Natural killer cell (primary cell): ENCODE data around the gene WDR38. TPM values are rescaled to one million over a fixed set of nuclear protein-coding genes. Genes with fewer than 3 reads are reported as not detected.

Experiments used
- ATAC-seq, 3 donors: fragments of 150-1000 bp in 2 of 3; fragments of 200-7000 bp in 1 of 3; cut with Tn5 transposase; 1 replicate in 1 of 3; 2 replicates in 2 of 3; pipeline ENCODE4 v1.10.0; 2021; ENCODE audit warnings: mild to moderate bottlenecking in 2 of 3, moderate library complexity in 2 of 3
- DNase-seq, 2 donors: peaks; one replicate each; pipeline versions ENCODE4 v3.0.0 to v3.0.0-alpha.2; 2013 to 2021; ENCODE audit warnings: mixed read lengths in 1 of 2
- H3K27ac ChIP-seq: one replicate; pipeline ENCODE4 v1.5.1; 2013; ENCODE audit warnings: mild to moderate bottlenecking, low read length
- H3K27me3 ChIP-seq: one replicate; pipeline ENCODE4 v1.6.1; 2013; ENCODE audit warnings: low read length; ENCODE audit not compliant: control insufficient read depth, insufficient read depth
- H3K36me3 ChIP-seq: one replicate; pipeline ENCODE4 v1.6.1; 2013; ENCODE audit warnings: low read length; ENCODE audit not compliant: control insufficient read depth, insufficient read depth
- H3K4me1 ChIP-seq: one replicate; pipeline ENCODE4 v1.6.1; 2013; ENCODE audit warnings: low read length; ENCODE audit not compliant: control insufficient read depth, insufficient read depth
- H3K4me3 ChIP-seq: one replicate; pipeline ENCODE4 v1.5.1; 2013; ENCODE audit warnings: low read length
- H3K9me3 ChIP-seq: one replicate; pipeline ENCODE4 v1.6.1; 2013; ENCODE audit warnings: low read length; ENCODE audit not compliant: control insufficient read depth, insufficient read depth
- H3K27ac Mint-ChIP-seq, 2 donors: one replicate each; pipeline ENCODE4 v1.8.0; 2022; ENCODE audit warnings: mild to moderate bottlenecking in 2 of 2, mixed read lengths in 2 of 2, moderate library complexity in 1 of 2
- H3K27me3 Mint-ChIP-seq, 2 donors: one replicate each; pipeline ENCODE4 v1.8.0; 2022; ENCODE audit warnings: low read depth in 2 of 2, mixed read lengths in 2 of 2
- H3K36me3 Mint-ChIP-seq: one replicate; pipeline ENCODE4 v1.8.0; 2022; ENCODE audit warnings: mixed read lengths
- H3K4me1 Mint-ChIP-seq, 2 donors: one replicate each; pipeline ENCODE4 v1.8.0; 2022; ENCODE audit warnings: mixed read lengths in 2 of 2
- H3K4me3 Mint-ChIP-seq: one replicate; pipeline ENCODE4 v1.8.0; 2022; ENCODE audit warnings: mild to moderate bottlenecking, moderate library complexity, mixed read lengths
- H3K9me3 Mint-ChIP-seq, 2 donors: one replicate each; pipeline ENCODE4 v1.8.0; 2022; ENCODE audit warnings: mixed read lengths in 2 of 2
- CTCF ChIP-seq: fragments of 200-600 bp; IDR thresholded peaks from one replicate; pipeline ENCODE4 v1.8.0; 2022; ENCODE audit warnings: antibody characterized with exemption
- WGBS: methylation state at CpG from one replicate; pipeline ENCODE4 v1.1.7; 2013; ENCODE audit warnings: missing lambda C conversion rate; ENCODE audit not compliant: insufficient coverage; 5-methylcytosine and 5-hydroxymethylcytosine counted together
- intact Hi-C: fragments of 100-400 bp; cut with micrococcal nuclease; formaldehyde crosslinking; loops from one replicate; pipeline ENCODE4 v1.14.2; 2022
- total RNA-seq, 4 donors: library from RNA; stranded (reverse); fragments of 120-200 nt in 1 of 4; gene quantifications; one replicate each; pipeline versions ENCODE4 v1.2.3 to v1.2.4, GENCODE V29; 2013 to 2022

The WDR38 gene
- total RNA-seq, 3 donors from 2014 or later (not counting 1 experiment from before 2014, with no cell fraction given): not detected

- Mint-ChIP-seq H3K9me3 (no peaks in the 10 kb centered on the region), H3K27ac (peak overlapping the region; percentile 92 to 93), H3K27me3 (no peaks in the 10 kb centered on the region), H3K36me3 (no peaks in the 10 kb centered on the region), H3K4me3 (peak overlapping the region; percentile 94), H3K4me1 (peaks cover 27 to 41% of the 10 kb centered on the region in 2 donors)
- peak overlapping the region; percentile 72 for H3K4me3 ChIP-seq
- ATAC-seq (no peak), DNase-seq (no peak)
- H3K4me1 ChIP-seq: peaks cover 29% of the 10 kb centered on the region
- intact Hi-C loops: loop anchor here (10.0 kb wide), 2 partner anchors 284 to 384 kb away; partner anchors contain the start of genes HSPA5 and SCAI
- peak overlapping the region; percentile 87 for H3K27ac ChIP-seq
- WGBS: 15% methylated on average over 10 of the region's 12 CpGs
- H3K9me3 ChIP-seq: no peaks in the 10 kb centered on the region
- TF ChIP-seq CTCF: no peak
- H3K36me3 ChIP-seq: peaks cover 39% of the 10 kb centered on the region
- H3K27me3 ChIP-seq: no peaks in the 10 kb centered on the region
Measured at GRCh38 chr9:124860582-124861341, 7.5 kb downstream of the WDR38 start.

GRCh38 chr9:124861342-124862229, 8.3 kb downstream of the WDR38 start, which contains the start of the genes ARPC5L and RPL35:
TSS of gene ARPC5L (plus strand) at chr9:124862130. CDS start at chr9:124869291, 7,161 bp downstream.
TSS of gene RPL35 (minus strand) at chr9:124861957. CDS start at chr9:124861912, 45 bp downstream.
- Mint-ChIP-seq H3K27me3 (no peaks in the 10 kb centered on the region), H3K4me1 (peaks cover 27 to 41% of the 10 kb centered on the region in 2 donors), H3K27ac (peak within 1 kb of the TSS; percentile 92 to 93), H3K36me3 (no peaks in the 10 kb centered on the region), H3K4me3 (peak within 1 kb of the TSS; percentile 94), H3K9me3 (no peaks in the 10 kb centered on the region)
- peak; percentile 22 for TF ChIP-seq CTCF
- no peaks in the 10 kb centered on the region for H3K9me3 ChIP-seq
- peak; percentile 94 to 97 for DNase-seq
- H3K27ac ChIP-seq: peak within 1 kb of the TSS; percentile 87
- ATAC-seq: peak; percentile 96 to 99 (median 96)
- WGBS: under 1% methylated on average over 92 of the region's 92 CpGs
- peaks cover 38% of the 10 kb centered on the region for H3K36me3 ChIP-seq
- intact Hi-C loops: loop anchor here (1.0 to 10.0 kb wide), 3 partner anchors 9 to 383 kb away; partner anchors contain the start of genes HSPA5 and SCAI
- H3K27me3 ChIP-seq: no peaks in the 10 kb centered on the region
- H3K4me1 ChIP-seq: peaks cover 29% of the 10 kb centered on the region
- H3K4me3 ChIP-seq: peak within 1 kb of the TSS; percentile 72

GRCh38 chr9:124863371-124863871, 10.2 kb downstream of the WDR38 start:
- Mint-ChIP-seq H3K36me3 (no peaks in the 10 kb centered on the region), H3K27me3 (no peaks in the 10 kb centered on the region), H3K27ac (no peak overlapping the region), H3K9me3 (no peaks in the 10 kb centered on the region), H3K4me3 (peak overlapping the region; percentile 25), H3K4me1 (peaks cover 30 to 38% of the 10 kb centered on the region in 2 donors)
- WGBS: 78% methylated on average over 7 of the region's 7 CpGs
- Histone ChIP-seq H3K4me3 (no peak overlapping the region), H3K27ac (no peak overlapping the region), H3K27me3 (no peaks in the 10 kb centered on the region), H3K9me3 (no peaks in the 10 kb centered on the region), H3K36me3 (peaks cover 23% of the 10 kb centered on the region), H3K4me1 (peaks cover 35% of the 10 kb centered on the region)
- no peak for DNase-seq
- intact Hi-C loops: loop anchor here (10.0 kb wide), 2 partner anchors 281 to 381 kb away; partner anchors contain the start of genes HSPA5 and SCAI
- TF ChIP-seq CTCF: no peak
- ATAC-seq: no peak
